Measurements from ENCODE around the gene PEAR1.

The PEAR1 gene

DNA sequence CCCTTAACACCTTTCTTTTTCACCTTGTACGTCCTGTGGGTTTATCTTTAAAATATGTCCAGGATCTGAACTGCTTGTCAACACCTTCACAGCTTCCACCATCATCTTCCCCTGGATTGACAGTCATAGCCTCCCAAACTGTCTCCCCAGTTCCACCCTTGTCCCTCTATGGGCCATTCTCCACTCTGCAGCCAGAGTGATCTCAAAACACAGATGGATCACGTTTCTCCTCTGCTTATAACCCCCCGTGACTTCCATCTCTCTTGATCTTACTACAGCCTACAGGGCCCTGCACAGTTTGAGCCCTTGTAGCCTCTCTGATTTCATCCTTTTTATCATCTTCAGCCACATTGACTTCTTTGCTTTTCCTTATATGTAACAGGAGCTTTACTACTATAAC lies 38.9 kb upstream of the PEAR1 start:
- no peak overlapping the region for H3K4me3 ChIP-seq (ENCODE audit: low read depth, low read length)
- TF ChIP-seq, protein P1, sequence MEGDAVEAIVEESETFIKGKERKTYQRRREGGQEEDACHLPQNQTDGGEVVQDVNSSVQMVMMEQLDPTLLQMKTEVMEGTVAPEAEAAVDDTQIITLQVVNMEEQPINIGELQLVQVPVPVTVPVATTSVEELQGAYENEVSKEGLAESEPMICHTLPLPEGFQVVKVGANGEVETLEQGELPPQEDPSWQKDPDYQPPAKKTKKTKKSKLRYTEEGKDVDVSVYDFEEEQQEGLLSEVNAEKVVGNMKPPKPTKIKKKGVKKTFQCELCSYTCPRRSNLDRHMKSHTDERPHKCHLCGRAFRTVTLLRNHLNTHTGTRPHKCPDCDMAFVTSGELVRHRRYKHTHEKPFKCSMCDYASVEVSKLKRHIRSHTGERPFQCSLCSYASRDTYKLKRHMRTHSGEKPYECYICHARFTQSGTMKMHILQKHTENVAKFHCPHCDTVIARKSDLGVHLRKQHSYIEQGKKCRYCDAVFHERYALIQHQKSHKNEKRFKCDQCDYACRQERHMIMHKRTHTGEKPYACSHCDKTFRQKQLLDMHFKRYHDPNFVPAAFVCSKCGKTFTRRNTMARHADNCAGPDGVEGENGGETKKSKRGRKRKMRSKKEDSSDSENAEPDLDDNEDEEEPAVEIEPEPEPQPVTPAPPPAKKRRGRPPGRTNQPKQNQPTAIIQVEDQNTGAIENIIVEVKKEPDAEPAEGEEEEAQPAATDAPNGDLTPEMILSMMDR (IDR thresholded peaks at IDR 0.05; ENCODE audit: low read depth, low read length), result no peak

- TF ChIP-seq, protein P1 (IDR thresholded peaks at IDR 0.05; ENCODE audit: low read depth, low read length), result no peak
- no peak overlapping the region for H3K4me3 ChIP-seq (ENCODE audit: low read depth, low read length)
Observed at GRCh38 chr1:156856282-156856785, 37.2 kb upstream of the PEAR1 start.

DNA sequence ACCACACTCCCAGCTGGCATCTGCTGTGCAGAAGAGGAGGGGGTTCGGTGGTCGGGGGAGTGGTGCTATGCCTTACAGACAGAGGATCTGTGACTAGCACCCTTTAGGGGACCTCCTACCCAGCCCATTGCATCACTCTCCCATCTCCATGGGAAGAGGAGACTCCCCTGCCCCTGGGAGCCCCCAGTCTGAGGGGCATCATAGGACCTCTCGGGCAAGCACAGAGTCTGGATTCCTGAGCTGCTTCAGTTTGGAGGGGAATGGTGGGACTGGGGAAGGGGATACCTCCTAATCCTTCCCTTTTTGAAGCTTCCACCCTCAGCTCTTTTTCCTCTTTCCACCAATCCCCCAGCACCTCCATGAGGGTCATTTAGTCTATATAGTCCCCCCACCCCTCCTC lies 36.0 kb upstream of the PEAR1 start:
- no peak overlapping the region for H3K4me3 ChIP-seq (ENCODE audit: low read depth, low read length)
- TF ChIP-seq, protein P1 (IDR thresholded peaks at IDR 0.05; ENCODE audit: low read depth, low read length), result no peak

GRCh38 chr1:156858555-156858956 lies 35.0 kb upstream of the PEAR1 start:
- TF ChIP-seq, protein P1 (IDR thresholded peaks at IDR 0.05; ENCODE audit: low read depth, low read length), result no peak
- no peak overlapping the region for H3K4me3 ChIP-seq (ENCODE audit: low read depth, low read length)

DNA sequence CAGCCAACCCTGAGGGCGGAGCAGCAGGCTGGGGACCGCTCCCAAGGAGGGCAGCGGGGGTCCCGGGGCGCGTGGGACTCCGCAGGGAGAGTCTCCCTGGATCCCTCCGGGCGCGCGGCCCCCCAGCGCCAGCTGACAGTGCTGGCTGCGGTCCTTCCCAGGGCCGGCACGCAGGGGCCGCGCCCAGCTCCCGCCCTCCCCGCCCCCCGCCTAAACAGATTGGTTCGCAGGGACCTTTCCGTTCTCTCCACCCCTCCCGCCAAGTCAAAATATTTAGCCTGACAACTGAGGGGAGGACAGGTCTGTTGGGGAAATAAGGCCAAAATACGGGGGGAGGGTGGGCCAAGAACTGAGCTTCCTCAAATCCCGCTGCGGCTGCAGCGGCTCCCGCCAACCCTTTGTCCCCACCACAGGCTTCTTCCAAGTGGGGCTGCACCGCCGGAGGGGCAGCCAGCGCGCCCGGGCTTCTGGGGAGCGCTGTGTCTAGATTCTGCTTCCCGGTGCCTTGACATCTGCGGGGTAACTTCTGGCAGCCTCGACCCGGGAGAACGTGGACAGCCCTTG lies 34.5 kb upstream of the PEAR1 start, which contains the start of gene INSRR:
INSRR (minus strand) TSS at position 159 of the 564 bp plus-strand sequence. CDS start 496 bp downstream, outside the sequence.
- TF ChIP-seq, protein P1 (IDR thresholded peaks at IDR 0.05; ENCODE audit: low read depth, low read length), result no peak
- H3K4me3 ChIP-seq (ENCODE audit: low read depth, low read length), result peak within 1 kb of the TSS; percentile 43

DNA sequence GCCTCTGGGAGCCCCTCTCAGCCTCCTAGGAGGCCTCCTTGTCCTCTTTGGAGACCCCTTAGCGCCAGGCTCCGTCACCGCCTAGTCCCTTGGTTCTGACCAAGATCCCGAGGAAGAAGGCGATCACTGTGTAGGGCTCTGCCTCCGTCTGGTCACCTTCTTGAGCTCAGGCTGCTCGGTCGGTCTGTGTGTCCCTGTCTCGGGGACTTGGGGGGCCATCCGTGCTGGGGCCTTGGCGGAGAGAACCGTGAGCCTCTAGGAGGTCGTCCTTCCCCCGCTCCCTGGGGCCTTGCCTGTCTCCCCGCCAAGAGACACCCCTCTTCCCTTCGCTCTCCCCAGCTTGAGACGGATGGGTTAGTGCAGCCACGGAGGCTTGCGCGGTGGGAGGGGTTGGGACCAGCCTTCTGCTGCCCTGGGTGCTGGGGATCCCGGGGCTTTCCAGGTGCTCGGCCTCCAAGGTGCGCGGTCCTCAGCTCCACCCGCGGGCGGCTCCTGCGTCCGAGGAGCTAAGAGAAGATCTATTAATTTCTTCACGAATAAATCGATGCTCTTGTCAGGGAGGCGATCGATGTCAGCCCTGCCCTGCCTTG lies 33.9 kb upstream of the PEAR1 start:
- TF ChIP-seq, protein P1 (IDR thresholded peaks at IDR 0.05; ENCODE audit: low read depth, low read length), result no peak
- H3K4me3 ChIP-seq (ENCODE audit: low read depth, low read length), result peak overlapping the region; percentile 43

DNA sequence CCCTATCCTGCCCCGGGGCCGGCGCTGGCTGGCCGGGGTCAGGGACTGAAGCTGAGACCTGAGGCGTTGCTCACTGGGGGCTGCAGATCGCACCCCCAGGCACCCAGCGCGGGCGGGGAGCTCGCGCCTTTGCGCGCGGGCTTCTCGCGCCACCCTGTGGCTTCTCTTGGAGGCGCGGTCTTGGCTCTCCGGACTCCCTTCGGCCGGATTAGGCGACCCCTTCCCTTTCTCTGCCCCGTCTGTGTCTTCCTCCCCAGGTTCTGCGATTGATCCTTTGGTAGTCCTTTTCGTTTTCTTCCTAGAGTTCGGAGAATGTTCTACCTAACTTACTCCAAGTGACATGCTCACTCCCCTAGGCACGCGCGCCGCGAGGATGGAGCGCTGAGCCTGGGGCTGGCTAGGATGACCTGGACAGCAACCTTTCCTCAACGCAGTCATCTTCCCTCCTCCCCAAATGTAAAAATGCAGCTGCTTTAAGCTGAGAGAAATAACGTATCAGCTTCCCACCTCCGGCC lies 33.3 kb upstream of the PEAR1 start:
- H3K4me3 ChIP-seq (ENCODE audit: low read depth, low read length), result peak overlapping the region; percentile 43

More for the DNA sequence above, 33.3 kb upstream of the PEAR1 start:
- TF ChIP-seq, protein P1 (IDR thresholded peaks at IDR 0.05; ENCODE audit: low read depth, low read length), result peak; percentile 79

Data from WI38 (cell line).